GM18951 (cell line): ENCODE measurements around the gene EIF2S2.
"Not testable (repeated sequence)": the region's sequence is repeated elsewhere in the genome, so short reads cannot be mapped to it uniquely, and the experiment has no call there.

Experiments
- POLR2A ChIP-seq: IDR thresholded peaks from 4 replicates; pipeline ENCODE4 v1.6.1; 2011; ENCODE audit warnings: mild to moderate bottlenecking; ENCODE audit not compliant: insufficient read length, insufficient read depth; ENCODE audit errors: extremely low read depth
- in situ Hi-C: fragments of 300-500 bp; cut with MboI; formaldehyde crosslinking; loops from one replicate; pipeline ENCODE4 v1.12.0; 2022; ENCODE audit warnings: low sequenced_read_pairs, mixed read lengths, inconsistent platforms; ENCODE audit not compliant: unreplicated experiment

The EIF2S2 gene, protein sequence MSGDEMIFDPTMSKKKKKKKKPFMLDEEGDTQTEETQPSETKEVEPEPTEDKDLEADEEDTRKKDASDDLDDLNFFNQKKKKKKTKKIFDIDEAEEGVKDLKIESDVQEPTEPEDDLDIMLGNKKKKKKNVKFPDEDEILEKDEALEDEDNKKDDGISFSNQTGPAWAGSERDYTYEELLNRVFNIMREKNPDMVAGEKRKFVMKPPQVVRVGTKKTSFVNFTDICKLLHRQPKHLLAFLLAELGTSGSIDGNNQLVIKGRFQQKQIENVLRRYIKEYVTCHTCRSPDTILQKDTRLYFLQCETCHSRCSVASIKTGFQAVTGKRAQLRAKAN

DNA sequence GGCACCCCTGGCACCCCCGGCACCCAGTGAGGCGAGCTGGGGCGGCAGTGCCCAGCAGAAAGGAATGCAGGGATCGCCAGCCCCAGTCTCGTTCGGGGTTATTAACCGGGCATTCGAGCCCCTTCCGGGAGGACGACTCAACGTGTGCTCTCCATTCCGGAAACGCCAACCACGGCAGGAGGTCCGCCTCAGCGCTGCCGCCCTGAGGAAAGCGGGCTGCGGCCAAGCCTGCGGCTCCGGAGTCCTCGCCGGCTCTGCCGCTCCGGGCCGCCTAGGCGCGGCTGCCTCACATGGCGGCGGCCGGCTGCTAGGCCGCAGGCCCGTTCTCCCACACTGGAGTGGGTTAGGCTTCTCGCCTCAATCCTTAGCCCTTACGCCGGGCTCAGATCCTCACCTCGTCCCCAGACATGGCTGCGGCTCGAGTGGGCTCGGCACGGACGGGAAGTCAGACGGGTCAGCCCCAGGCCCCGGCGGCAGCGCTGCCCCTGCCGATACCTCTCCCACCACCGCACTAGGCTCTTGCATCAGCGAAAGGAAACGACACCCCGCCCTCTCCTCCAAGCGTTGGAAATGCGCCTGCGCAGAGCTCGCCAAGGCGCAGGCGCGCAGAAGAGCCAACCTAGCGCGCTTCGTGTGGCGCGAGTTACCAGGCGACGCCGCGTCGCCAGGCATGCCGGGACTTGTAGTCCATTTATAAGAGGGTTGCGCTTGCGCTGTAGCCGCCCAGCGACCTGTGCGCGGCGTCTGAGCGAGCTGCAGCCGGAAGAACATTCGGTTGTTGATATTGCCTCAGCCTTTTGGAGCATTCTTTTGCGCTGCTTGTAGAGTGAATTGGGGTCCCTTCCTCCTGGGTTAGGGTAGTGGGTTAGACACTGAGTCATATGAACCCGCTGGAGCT is at the start of gene EIF2S2:
Gene EIF2S2 (minus strand): TSS at position 542 of the 898 bp plus-strand sequence. CDS start 133 bp downstream, at position 409.
- in situ Hi-C loops: no loop called here
- TF ChIP-seq POLR2A: peak; percentile 92

DNA sequence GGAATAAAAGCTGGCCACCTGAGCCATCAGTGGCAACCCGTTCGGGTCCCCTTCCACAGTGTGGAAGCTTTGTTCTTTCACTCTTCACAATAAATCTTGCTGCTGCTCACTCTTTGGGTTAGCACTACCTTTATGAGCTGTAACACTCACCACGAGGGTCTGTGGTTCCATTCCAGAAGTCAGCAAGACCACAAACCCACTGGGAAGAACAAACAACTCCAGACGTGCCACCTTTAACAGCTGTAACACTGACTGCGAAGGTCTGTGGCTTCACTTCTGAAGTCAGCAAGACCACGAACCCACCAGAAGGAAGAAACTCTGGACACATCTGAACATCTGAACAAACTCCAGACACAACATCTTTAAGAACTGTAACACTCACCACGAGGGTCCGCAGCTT is 45.7 kb upstream of the EIF2S2 start:
- in situ Hi-C loops: not testable (repeated sequence)

DNA sequence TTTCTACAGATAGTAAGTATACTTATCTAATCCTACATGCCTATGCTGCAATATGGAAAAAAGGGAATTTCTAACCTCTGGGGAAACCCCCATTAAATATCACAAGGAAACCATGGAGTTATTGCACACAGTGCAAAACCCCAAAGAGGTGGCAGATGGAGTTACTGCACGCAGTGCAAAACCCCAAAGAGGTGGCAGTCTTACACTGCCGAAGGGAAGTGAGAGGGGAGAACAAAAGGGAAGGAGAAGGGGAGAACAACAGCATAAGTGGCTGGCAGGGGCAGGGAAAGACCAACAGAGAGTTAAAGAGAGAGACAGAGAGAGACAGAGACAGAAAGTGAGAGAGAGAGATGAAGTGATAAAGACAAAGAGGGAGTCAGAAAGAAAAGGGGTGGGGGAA is 43.8 kb upstream of the EIF2S2 start:
- in situ Hi-C loops: no loop called here
- no peak for TF ChIP-seq POLR2A

DNA sequence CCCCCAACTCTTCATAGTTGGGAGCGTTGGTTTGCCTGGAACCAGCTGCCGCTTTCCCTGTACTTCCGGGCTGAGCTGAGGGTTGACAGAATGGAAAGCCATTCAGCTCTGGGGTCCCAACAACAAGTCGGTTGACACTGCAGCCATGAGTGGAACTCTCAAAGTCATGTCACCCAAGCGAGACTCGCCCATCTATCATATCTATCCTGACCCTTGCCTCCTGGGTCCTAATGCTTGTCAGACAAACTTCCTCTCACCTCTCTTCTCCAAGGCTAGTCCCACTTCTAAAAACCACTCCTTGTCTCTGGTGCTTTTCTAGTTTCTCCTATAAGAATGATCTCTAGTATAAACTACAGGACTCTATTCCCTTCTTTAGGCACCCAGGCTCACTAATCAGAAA is 41.1 kb upstream of the EIF2S2 start:
- in situ Hi-C loops: not testable (repeated sequence)

DNA sequence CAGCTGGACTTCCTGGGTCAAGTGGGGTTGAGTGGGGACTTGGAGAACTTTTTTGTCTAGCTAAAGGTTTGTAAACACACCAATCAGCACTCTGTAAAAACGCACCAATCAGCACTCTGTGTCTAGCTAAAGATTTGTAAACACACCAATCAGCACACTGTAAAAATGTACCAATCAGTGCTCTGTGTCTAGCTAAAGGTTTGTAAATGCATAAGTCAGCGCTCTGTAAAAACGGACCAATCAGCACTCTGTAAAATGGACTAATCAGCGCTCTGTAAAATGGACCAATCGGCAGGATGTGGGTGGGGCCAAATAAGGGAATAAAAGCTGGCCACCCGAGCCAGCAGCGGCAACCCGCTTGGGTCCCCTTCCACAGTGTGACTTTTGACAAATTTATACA is 40.0 kb upstream of the EIF2S2 start:
- in situ Hi-C loops: not testable (repeated sequence)

DNA sequence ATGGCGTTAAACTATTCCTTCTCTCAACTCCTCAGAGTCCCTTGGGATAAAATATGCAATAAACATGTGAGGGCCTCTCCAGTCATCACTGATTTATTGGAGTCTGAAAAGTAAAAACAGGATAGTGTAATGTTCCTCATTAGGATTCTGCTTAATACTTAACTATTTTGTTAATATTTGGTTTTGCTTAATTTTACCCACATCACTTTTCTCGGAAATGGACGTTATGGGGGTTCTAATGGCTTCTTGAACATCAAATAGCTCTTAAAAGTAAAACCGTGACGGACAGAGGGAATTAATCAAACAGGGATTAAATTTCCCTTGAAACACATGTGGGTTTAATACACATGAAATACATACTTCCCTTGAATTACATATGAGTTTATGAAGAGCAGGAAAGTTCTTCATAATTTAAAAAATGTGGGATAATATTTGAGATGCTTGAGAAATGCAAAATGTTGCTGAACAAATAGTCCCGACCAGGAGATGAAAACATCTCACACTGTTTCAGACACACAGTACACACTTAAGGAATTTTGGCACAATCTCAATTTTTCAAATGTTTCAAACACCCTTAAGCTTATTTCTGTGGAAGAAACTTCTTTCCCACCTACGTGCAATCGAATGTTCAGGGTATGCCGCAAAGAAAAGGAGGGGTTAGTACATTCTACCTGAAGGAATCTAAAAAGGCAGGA is 38.4 kb upstream of the EIF2S2 start:
- no peak for TF ChIP-seq POLR2A
- in situ Hi-C loops: no loop called here

DNA sequence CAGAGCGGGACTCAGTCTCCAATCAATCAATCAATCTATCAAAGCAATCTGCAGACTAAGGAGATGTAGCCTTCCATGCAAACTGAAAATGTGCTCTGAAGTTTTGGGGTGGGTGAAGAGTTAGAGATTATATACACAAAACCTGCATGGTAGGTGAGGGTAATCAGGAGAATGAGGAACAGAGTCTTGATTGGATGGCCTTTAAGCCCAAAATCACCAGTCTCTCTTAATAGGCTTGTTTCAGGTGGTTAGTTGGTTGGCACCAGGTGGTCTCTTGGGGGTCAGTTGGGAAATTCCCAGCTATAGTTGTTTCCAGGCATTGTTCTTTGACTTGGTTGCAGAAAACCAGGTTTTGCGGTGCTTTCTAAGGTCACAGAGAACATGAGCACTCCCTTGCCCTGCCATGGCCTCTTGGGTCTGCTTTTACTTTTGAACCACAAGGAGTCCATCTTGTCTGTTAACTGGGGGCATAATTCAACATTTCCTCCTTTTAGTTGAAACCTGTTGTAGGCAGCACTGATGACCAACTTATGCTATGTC is 33.3 kb upstream of the EIF2S2 start:
- no peak for TF ChIP-seq POLR2A

DNA sequence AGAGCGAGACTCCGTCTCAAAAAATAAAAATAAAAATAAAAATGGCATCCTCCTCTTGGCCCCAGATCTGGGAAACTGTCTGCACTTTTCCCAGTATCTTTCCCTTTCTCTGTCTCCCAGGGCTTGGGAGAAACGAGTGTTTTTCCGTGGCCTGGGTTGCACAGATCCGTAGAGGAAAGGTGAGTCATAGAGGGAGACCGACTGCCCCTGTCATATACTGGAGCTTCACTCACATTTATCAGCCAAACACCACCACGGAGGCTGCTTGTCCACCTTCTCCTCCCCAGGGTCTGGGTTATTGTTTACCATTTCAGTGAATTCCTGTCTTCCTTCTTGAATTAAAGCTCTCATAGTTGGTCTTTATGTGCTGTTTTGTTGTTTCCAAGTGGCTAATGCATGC is 31.9 kb upstream of the EIF2S2 start:
- TF ChIP-seq POLR2A: no peak
- in situ Hi-C loops: loop anchor here (25.0 kb wide), 1 partner anchor 682 kb away; no protein-coding TSS in a partner anchor

More for the DNA sequence above, 33.3 kb upstream of the EIF2S2 start:
- in situ Hi-C loops: loop anchor here (25.0 kb wide), 1 partner anchor 683 kb away; no protein-coding TSS in a partner anchor

DNA sequence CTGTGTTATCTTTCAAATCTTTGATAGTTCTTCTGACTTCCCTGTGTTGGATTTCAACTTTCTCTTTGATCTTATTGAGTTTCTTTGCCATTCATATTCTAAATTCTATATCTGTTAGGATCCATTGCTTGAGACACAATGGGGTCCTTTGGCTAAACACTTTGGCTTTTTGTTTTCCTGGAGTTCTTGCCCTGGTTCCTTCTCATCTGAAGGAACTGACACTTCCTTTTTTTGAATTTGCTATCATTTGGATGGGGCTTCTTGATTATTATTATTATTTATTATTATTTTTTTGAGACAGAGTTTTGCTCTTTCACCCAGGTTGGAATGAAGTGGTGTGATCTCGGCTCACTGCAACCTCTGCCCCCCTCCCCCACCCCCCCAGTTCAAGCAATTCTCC is 30.1 kb upstream of the EIF2S2 start:
- in situ Hi-C loops: loop anchor here (25.0 kb wide), 1 partner anchor 680 kb away; no protein-coding TSS in a partner anchor
- TF ChIP-seq POLR2A: no peak

DNA sequence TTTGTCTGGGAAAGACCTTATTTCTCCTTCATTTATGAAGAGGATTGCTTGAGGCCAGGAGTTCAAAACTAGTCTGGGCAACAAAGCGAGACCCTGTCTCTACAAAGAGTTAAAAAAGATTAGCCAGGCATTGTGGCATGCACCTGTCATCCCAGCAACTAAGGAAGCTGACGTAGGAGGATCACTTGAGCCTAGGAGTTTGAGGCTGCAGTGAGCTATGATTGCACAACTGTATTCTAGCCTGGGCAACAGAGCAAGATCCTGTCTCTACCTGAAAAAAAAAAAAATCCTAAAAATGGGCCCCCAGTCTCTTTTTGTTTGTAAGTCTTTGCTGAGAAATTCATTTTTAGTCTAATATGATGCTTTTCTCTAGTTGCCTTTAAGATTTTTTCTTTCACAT is 29.2 kb upstream of the EIF2S2 start:
- in situ Hi-C loops: loop anchor here (25.0 kb wide), 1 partner anchor 679 kb away; no protein-coding TSS in a partner anchor
- no peak for TF ChIP-seq POLR2A

DNA sequence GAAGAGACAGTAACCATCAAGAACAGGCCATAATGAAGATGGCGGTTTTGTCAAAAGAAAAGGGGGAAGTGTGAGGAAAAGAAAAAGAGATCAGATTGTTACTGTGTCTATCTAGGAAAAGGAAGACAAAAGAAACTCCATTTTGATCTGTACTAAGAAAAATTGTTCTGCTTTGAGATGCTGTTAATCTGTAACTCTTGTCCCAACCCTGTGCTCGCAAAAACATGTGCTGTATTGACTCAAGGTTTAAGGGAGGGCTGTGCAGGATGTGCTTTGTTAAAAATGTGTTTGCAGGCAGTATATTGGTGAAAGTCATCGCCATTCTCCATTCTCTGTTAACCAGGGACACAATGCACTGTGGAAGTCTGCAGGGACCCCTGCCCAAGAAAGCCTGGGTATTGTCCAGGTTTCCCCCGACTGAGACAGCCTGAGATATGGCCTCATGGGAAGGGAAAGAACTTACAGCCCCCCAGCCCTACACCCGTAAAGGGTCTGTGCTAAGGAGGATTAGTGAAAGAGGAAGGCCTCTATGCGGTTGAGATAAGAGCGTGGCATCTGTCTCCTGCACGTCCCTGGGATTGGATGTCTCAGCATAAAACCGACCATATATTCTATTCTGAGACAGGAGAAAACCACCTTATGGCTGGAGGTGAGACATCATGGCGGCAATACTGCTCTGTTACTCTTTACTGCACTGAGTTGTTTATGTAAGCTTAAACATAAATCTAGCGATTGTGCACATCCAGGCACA is 23.7 kb upstream of the EIF2S2 start:
- in situ Hi-C loops: loop anchor here (25.0 kb wide), 1 partner anchor 673 kb away; no protein-coding TSS in a partner anchor

DNA sequence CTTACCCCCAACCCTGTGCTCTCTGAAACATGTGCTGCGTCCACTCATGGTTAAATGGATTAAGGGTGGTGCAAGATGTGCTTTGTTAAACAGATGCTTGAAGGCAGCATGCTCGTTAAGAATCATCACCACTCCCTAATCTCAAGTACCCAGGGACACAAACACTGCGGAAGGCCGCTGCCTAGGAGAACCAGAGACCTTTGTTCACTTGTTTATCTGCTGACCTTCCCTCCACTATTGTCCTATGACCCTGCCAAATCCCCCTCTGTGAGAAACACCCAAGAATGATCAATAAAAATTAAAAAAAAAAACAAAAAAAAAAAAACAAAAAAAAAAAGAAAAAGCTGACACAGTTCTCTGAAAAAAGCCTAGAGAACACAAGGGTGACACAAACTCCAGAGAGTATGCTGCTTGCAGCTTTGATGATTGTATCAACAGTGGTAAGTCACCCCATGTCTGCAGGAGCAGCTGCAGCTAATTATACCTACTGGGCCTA is 21.4 kb upstream of the EIF2S2 start:
- in situ Hi-C loops: loop anchor here (25.0 kb wide), 1 partner anchor 671 kb away; no protein-coding TSS in a partner anchor

DNA sequence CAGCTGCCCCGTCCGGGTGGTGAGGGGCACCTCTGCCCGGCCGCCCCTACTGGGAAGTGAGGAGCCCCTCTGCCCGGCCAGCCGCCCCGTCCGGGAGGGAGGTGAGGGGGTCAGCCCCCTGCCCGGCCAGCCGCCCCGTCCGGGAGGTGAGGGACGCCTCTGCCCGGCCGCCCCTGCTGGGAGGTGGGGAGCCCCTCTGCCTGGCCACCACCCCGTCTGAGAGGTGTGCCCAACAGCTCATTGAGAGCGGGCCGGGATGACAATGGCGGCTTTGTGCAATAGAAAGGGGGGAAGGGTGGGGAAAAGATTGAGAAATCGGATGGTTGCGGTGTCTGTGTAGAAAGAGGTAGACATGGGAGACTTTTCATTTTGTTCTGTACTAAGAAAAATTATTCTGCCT is 20.9 kb upstream of the EIF2S2 start:
- in situ Hi-C loops: loop anchor here (25.0 kb wide), 1 partner anchor 671 kb away; no protein-coding TSS in a partner anchor

DNA sequence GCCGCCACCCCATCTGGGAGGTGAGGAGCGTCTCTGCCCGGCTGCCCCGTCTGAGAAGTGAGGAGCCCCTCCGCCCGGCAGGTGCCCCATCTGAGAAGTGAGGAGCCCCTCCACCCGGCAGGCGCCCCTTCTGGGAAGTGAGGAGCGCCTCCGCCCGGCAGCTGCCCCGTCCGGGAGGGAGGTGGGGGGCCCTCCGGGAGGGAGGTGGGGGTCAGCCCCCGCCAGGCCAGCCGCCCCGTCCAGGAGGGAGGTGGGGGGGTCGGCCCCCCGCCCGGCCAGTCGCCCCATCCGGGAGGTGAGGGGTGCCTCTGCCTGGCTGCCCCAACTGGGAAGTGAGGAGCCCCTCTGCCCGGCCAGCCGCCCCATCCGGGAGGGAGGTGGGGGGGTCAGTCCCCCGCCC is 20.4 kb upstream of the EIF2S2 start:
- in situ Hi-C loops: loop anchor here (25.0 kb wide), 1 partner anchor 670 kb away; no protein-coding TSS in a partner anchor
